IMR-90 (cell line): ENCODE measurements around the gene RAB31.

Experiments
- BHLHE40 ChIP-seq: fragments of 150-350 bp; IDR thresholded peaks from 2 replicates; pipeline ENCODE4 v1.6.1; 2016; ENCODE audit warnings: mild to moderate bottlenecking, low read depth, low read length
- CHD1 ChIP-seq: IDR thresholded peaks from 2 replicates; pipeline ENCODE4 v1.6.1; 2012; ENCODE audit warnings: low read depth, low read length, improper control_type of control experiment
- CTCF ChIP-seq: conservative IDR thresholded peaks from 2 replicates; pipeline ENCODE4 v1.5.1; 2012; ENCODE audit warnings: mild to moderate bottlenecking, low read depth, low read length, improper control_type of control experiment
- MAZ ChIP-seq: IDR thresholded peaks from 2 replicates; pipeline ENCODE4 v1.6.1; 2012; ENCODE audit warnings: low read depth, mild to moderate bottlenecking, low read length, improper control_type of control experiment, moderate library complexity, borderline replicate concordance
- POLR2A ChIP-seq: IDR thresholded peaks from 2 replicates; pipeline ENCODE4 v1.6.1; 2012; ENCODE audit warnings: mild to moderate bottlenecking, low read depth, low read length
- RAD21 ChIP-seq: IDR thresholded peaks from 2 replicates; pipeline ENCODE4 v1.6.1; 2012; ENCODE audit warnings: low read length, improper control_type of control experiment
- SMC3 ChIP-seq: fragments of 150-350 bp; IDR thresholded peaks from 2 replicates; pipeline ENCODE4 v1.6.1; 2016; ENCODE audit warnings: low read depth, mild to moderate bottlenecking, antibody characterized with exemption, low read length, moderate library complexity
- TF ChIP-seq, protein P1 (sequence below): fragments of 150-350 bp; IDR thresholded peaks from 2 replicates; pipeline ENCODE4 v1.6.1; 2016; ENCODE audit warnings: low read depth, mild to moderate bottlenecking, low read length, moderate library complexity, borderline replicate concordance

- TF ChIP-seq BHLHE40 (no peak), CTCF (no peak), SMC3 (no peak), POLR2A (no peak), CHD1 (no peak), RAD21 (no peak), MAZ (no peak)
- TF ChIP-seq, protein P1, sequence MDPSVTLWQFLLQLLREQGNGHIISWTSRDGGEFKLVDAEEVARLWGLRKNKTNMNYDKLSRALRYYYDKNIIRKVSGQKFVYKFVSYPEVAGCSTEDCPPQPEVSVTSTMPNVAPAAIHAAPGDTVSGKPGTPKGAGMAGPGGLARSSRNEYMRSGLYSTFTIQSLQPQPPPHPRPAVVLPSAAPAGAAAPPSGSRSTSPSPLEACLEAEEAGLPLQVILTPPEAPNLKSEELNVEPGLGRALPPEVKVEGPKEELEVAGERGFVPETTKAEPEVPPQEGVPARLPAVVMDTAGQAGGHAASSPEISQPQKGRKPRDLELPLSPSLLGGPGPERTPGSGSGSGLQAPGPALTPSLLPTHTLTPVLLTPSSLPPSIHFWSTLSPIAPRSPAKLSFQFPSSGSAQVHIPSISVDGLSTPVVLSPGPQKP = no peak
Observed at GRCh38 chr18:9732031-9732430, 23.9 kb downstream of the RAB31 start.
